RPMI7951 (cell line): Measurements from ENCODE around the gene TOMM70. TPM values are rescaled to one million over a fixed set of nuclear protein-coding genes. Genes with fewer than 3 reads are reported as not detected.
A peak's percentile ranks its signal among the peaks of the same experiment; 100 is the strongest.
"Not testable (repeated sequence)": the region's sequence is repeated elsewhere in the genome, so short reads cannot be mapped to it uniquely, and the experiment has no call there.

ENCODE experiments used
- DNase-seq: peaks from one replicate; pipeline ENCODE4 v3.0.0-alpha.2; 2012; ENCODE audit warnings: low read depth
- total RNA-seq: library from RNA; depleted of rRNA; stranded (reverse); fragments of >200 nt; shearing (Covaris generic); gene quantifications from 2 replicates; pipeline ENCODE4 v1.2.3, GENCODE V29; 2014

Gene TOMM70
- total RNA-seq, 1 experiment from 2014 or later: 77.4 TPM

GRCh38 chr3:100364421-100364820, 36.5 kb downstream of the TOMM70 start:
- DNase-seq: no peak

- no peak for DNase-seq
These were observed 39.0 kb downstream of the TOMM70 start for GRCh38 chr3:100361897-100362296.

- DNase-seq: no peak
These were observed 40.0 kb downstream of the TOMM70 start for GRCh38 chr3:100360757-100361496.

GRCh38 chr3:100359035-100359434, 41.9 kb downstream of the TOMM70 start:
- no peak for DNase-seq

GRCh38 chr3:100358413-100358812, 42.5 kb downstream of the TOMM70 start:
- no peak for DNase-seq

DNA sequence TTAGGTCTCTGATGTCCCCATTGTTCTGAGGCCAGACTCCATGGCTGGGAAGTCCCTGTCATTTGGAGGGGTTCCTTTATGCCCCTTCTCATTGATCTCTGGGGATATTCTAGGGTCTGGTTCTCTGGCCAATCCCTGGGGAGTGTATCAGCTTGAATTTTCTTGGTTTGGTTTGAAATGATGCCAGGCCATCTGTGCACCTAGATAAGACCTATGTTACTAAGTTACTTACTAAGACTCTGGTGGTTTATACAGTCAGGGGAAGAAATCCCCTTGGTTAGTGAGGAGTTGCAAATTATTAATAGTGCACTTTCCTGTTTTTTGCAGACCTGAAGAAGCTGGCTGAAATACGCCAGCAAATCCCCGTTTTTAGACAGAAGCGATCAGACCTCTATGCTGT, 46.0 kb downstream of the TOMM70 start:
- no peak for DNase-seq

DNA sequence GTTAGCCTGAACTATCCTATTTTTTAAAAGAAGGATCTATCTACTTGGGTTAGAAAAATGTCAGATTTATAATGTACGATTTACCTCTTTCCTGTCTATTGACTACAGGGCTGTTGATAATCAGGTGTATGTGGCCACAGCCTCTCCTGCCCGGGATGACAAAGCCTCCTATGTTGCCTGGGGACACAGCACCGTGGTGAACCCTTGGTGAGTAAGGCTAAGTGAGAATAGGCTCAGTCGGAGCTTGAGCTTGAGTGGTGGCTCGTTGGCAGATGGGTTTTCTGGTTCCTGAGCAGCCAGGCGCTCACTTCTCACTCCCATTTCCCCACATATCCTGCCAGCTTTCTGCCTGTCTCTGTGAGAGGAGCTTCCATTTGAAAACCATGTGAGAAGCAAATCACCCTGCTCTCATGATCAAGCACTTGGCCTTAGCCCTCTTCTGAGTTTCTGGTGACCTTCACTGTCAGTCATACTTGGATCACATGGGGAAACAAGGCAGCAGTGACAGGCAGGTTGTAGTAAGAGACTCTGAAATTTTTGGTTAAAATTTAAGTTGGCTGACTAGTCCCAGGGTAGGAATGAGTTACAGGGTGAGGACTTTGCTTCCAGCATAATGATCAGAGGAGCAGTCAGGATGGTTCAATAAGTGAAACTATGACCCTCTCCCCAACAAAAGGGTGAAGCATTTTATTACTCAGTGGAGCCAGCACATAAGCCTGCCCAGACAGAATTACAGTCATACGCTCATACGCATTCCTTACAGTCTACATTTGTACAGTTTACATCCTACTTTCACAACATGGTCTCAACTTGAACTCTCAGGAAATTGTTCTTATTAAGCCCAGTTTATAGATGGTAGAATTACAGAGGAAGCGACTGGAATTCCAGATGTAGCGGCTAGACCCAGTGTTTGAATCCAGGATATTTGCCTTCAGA, 48.3 kb downstream of the TOMM70 start:
- DNase-seq: no peak

DNA sequence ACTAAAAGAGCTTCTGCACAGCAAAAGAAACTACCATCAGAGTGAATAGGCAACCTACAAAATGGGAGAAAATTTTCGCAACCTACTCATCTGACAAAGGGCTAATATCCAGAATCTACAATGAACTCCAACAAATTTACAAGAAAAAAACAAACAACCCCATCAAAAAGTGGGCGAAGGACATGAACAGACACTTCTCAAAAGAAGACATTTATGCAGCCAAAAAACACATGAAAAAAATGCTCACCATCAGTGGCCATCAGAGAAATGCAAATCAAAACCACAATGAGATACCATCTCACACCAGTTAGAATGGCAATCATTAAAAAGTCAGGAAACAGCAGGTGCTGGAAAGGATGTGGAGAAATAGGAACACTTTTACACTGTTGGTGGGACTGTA, 49.1 kb downstream of the TOMM70 start:
- not testable (repeated sequence) for DNase-seq

DNA sequence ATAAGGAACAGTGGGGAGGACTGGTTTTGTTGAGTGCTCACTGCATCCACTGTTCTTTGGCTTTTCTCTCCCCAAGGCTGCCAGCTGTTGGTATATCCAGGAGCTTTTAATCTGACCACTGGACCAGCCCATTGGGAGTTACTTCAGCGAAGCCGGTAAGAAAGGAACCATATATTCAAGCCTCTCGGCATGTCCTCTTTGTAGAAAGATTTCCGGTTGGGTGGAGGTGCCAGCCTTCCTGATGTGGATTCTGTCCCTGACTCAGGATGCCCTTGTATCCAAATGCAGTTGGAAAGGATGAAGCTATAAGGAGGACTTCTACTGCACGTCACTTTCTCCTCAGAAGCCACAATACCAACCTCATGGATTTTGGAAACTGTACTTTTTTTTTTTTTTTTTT, 52.2 kb downstream of the TOMM70 start:
- no peak for DNase-seq

GRCh38 chr3:100340527-100340926, 60.4 kb downstream of the TOMM70 start:
- DNase-seq: no peak

DNA sequence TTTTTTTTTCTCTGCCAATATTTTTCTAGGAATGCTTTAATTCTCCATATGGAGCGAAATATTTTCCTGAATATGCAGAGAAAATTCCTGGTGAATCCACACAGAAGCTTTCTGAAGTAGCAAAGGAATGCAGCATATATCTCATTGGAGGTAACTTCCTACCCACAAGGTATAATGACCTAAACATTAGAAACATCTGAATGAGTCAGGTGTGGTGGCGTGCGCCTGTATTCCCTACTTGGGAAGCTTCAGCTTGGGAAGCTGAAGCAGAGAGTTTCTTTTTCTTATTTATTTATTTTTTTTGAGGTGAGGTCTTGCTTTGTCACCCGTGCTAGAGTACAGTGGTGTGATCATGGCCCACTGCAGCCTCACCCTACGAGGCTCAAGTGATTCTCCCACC, 61.1 kb downstream of the TOMM70 start:
- DNase-seq: no peak

DNA sequence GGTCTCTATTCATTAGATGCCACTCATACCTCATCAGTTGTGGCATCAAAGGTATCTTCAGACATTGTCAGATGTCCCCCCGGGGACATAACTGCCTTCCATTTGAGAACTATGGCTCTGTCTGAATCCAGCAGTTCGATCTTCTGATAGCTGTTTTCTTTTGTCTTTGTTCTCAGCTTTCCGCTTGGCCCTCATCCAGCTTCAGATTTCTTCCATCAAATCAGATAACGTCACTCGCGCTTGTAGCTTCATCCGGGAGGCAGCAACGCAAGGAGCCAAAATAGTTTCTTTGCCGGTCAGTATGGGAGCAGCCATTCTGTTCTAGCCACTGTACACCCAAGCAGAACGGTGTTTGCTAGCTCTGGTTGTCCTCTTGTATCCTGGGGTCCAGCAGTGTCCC, 62.0 kb downstream of the TOMM70 start:
- no peak for DNase-seq

GRCh38 chr3:100336229-100336628, 64.7 kb downstream of the TOMM70 start:
- DNase-seq: not testable (repeated sequence)

DNA sequence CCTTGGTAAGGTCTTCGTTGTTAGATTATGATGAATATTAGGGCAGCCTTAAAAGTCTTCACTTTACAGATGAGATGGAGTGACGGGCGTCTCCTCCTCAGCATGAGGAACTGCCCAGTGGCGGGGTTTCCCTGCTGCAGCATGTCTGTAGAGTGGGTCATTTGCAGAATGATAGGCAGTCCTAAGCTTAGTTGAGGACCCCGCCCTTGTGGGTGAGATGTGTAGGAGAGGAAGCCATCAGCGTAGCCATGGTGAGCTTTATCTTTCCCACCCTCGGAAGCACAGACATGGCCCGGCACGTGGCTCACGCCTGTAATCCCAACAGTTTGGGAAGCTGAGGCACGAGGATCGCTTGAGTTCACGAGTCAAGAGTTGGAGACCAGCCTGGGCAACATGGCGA, 65.5 kb downstream of the TOMM70 start:
- DNase-seq: peak; percentile 22

DNA sequence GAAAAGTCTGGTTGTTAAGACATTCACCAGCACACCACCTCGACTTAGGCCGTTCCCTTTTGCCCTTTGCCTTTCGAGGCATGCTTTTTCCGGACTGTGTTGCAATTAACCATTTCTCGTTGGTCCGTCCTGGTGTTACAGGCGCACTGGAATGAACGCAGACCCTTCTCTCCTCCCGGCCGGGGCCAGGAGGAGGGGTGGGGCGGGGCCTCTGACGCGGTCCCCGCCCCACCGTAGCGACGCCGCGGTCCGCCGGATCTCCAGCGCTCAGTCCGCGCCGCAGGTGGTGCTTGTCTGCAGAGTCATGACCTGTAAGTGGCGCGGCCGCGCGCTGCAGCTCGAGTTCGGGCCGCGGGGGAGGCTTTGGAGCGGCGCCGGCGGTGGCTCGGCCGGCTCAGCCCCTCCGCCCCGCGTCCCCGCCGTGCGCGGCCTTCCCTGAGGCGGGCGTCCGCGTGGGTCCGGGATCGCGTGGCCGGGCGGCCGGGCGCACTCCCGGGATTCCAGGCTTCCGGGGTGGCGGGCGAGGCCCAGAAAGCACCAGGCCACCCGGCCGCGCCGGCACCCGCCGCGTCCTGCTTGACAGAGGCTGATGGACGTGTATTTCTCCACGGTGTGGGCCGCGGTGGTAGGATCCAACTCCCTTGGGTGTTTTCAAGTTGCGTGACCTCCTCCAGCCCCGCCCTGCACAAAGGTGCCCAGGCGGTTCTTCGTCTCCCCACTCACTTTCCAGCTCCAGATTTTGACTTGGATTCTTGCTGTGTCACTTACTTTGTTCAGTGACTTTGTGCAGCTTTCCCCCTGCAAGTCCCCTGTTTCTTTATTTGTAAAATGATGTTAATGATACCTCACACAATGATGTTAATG, 66.2 kb downstream of the TOMM70 start, which contains the start of gene NIT2:
TSS of gene NIT2 (plus strand) at position 270 of the 864 bp plus-strand sequence. CDS start at position 305, 35 bp downstream.
- DNase-seq: peak; percentile 82

DNA sequence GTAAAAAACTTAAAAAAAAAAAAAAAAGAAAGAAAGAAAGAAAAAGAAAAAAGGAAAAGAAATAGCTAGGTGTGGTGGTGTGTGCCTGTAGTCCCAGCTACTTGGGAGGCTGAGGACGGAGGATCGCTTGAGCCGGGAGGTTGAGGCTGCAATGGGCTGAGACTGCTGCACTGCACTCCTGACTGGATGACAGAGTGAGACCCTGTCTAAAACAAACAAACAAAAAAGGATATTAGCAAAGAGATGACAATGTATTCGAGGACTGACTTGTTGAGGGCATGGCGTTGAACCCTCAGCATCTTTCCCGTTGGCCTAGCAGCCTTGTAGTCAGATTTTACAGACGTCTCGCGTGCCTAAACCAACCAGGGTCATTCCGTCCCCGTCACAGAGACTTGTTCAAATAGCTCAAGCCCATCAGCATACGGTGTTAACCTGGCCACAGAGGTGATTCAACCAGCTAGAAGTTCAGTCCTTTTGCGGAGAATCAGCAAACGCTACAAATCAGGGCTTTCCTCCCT, 66.9 kb downstream of the TOMM70 start:
- DNase-seq: no peak

DNA sequence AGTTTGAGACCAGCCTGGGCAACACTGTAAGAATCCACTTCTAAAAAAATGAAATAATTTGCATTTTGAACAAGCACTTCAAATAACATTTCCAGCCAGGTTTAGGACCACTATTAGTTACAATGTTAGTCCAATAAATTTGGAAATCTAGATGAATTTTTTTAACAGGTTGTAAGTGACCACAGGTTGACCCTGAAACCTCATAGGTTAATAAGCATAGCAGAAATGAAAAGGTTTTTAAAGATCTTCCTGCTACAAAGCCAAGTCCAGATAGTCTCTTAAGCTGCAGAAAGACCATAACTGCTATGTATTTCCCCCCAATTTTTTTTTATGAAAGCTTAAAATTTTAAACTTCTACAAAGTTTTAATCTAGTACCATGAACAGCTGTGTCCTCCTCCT, 67.8 kb downstream of the TOMM70 start:
- no peak for DNase-seq

DNA sequence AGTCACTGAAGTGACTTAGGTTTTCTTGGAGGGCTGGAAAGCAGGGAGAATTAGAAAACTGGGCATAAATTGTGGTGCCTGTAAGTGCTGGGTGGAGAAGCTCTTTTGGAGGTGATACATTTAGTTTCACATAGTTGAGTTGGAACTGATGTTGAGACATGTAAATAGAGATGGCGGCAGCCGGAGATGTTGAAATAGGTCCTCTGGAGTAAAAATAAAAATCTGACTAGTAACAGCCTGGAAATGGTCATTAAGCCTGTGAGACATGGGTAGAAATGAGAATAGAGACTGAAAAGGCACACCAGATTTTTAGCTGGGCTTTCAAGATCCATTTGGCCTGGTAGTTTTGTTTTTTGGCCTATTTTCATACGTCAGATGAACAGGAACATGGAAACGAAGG, 69.2 kb downstream of the TOMM70 start:
- DNase-seq: no peak

DNA sequence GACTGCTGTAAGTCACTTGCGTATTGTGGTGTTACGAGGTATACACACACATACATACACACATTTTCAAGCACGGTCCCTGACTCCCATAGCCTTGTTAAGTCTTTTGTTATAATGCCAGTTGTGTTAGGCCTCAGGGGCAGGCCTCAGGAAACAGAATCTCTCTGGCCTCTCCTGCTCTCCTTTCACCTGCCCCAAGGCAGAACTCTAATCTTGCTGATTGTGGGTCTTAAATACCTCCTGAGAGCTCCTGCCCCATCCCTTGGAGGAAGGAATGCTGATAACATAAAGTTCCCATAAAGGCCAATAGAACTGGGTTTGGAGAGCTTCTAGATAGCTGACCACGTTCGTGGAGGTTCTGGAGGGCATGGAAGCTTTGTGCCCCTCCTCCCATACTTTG, 70.2 kb downstream of the TOMM70 start:
- DNase-seq: no peak

- DNase-seq: no peak
These were observed 70.9 kb downstream of the TOMM70 start for GRCh38 chr3:100329800-100330489.

GRCh38 chr3:100327377-100327776, 73.5 kb downstream of the TOMM70 start:
- not testable (repeated sequence) for DNase-seq
